Smooth muscle cell (in vitro differentiated cells): Measurements from ENCODE around the gene ZNF337. TPM values are rescaled to one million over a fixed set of nuclear protein-coding genes. Genes with fewer than 3 reads are reported as not detected.

ENCODE experiments used
- DNase-seq: peaks from one replicate; lab custom pipeline; 2025; ENCODE audit not compliant: unreplicated experiment; lab: John Stamatoyannopoulos, UW
- H2AFZ ChIP-seq: fragments of 200-600 bp; sonication (generic); 2 replicates; pipeline ENCODE4 v1.6.0; 2016; ENCODE audit warnings: antibody characterized with exemption, low read depth, mild to moderate bottlenecking
- H3F3A ChIP-seq: fragments of 200-600 bp; sonication (generic); 2 replicates; pipeline ENCODE4 v1.6.0; 2017; ENCODE audit warnings: antibody characterized with exemption, low read depth
- H3K27ac ChIP-seq: fragments of 200-600 bp; sonication (generic); 2 replicates; pipeline ENCODE4 v1.5.1; 2016; ENCODE audit warnings: low read depth, mild to moderate bottlenecking
- H3K27me3 ChIP-seq: fragments of 200-600 bp; sonication (generic); 2 replicates; pipeline ENCODE4 v1.6.1; 2016; ENCODE audit warnings: low read depth, mild to moderate bottlenecking
- H3K36me3 ChIP-seq: fragments of 200-600 bp; sonication (generic); 2 replicates; pipeline ENCODE4 v1.5.1; 2016; ENCODE audit warnings: low read depth
- H3K4me1 ChIP-seq: fragments of 200-600 bp; sonication (generic); 2 replicates; pipeline ENCODE4 v1.5.1; 2016; ENCODE audit warnings: low read depth
- H3K4me2 ChIP-seq: fragments of 200-600 bp; sonication (generic); 2 replicates; pipeline ENCODE4 v1.6.0; 2016; ENCODE audit warnings: mild to moderate bottlenecking
- H3K4me3 ChIP-seq: fragments of 200-600 bp; sonication (generic); 2 replicates; pipeline ENCODE4 v1.5.1; 2016; ENCODE audit warnings: mild to moderate bottlenecking
- H3K79me2 ChIP-seq: fragments of 200-600 bp; sonication (generic); 2 replicates; pipeline ENCODE4 v1.6.0; 2016; ENCODE audit warnings: low read depth, mild to moderate bottlenecking
- H3K9ac ChIP-seq: fragments of 200-600 bp; sonication (generic); 2 replicates; pipeline ENCODE4 v1.6.0; 2016; ENCODE audit warnings: low read depth
- H3K9me3 ChIP-seq: fragments of 200-600 bp; sonication (generic); replicated peaks from 2 replicates; pipeline ENCODE4 v1.5.1; 2016; ENCODE audit warnings: low read depth
- H4K20me1 ChIP-seq: fragments of 200-600 bp; sonication (generic); 2 replicates; pipeline ENCODE4 v1.6.0; 2016; ENCODE audit warnings: low read depth
- WGBS: methylation state at CpG from one replicate; pipeline ENCODE4 v1.1.7; 2016; ENCODE audit warnings: low lambda C conversion rate; 5-methylcytosine and 5-hydroxymethylcytosine counted together
- polyA plus RNA-seq: library from polyadenylated mRNA; unstranded; fragments of >200 nt; fragmentation: Nextera tagmentation; extraction: Ambion mirVana; gene quantifications from 2 replicates; pipeline ENCODE4 v1.2.1, GENCODE V29; 2016
- small RNA-seq: library from RNA; depleted of rRNA; stranded (forward); fragments of <200 nt; gene quantifications from one replicate; pipeline ENCODE3, GENCODE V24; 2014
- total RNA-seq: library from RNA; depleted of rRNA; stranded (reverse); fragments of >200 nt; gene quantifications from 2 replicates; pipeline ENCODE4 v1.2.3, GENCODE V29; 2014
- TF ChIP-seq, protein P1 (sequence below): fragments of 200-600 bp; sonication (generic); IDR thresholded peaks from 2 replicates; pipeline ENCODE4 v1.5.1; 2017; ENCODE audit warnings: borderline replicate concordance, mild to moderate bottlenecking, antibody characterized with exemption; ENCODE audit not compliant: insufficient read depth, poor library complexity, severe bottlenecking

ZNF337 gene
- total and polyA plus RNA-seq, 2 experiments from 2014 or later, result 5.1 to 13.3 TPM

GRCh38 chr20:25629816-25630499 lies 66.7 kb downstream of the ZNF337 start:
- Histone ChIP-seq H2AFZ (no peak overlapping the region), H3K36me3 (no peaks in the 10 kb centered on the region), H3K9me3 (no peaks in the 10 kb centered on the region), H3K27me3 (no peaks in the 10 kb centered on the region), H3K4me3 (no peak overlapping the region), H3K9ac (no peak overlapping the region), H3K4me2 (no peak overlapping the region), H4K20me1 (no peaks in the 10 kb centered on the region), H3K27ac (no peak overlapping the region), H3F3A (no peaks in the 10 kb centered on the region), H3K4me1 (no peaks in the 10 kb centered on the region), H3K79me2 (no peaks in the 10 kb centered on the region)
- WGBS, result 90% methylated on average over 8 of the region's 8 CpGs
- DNase-seq, result no peak
- TF ChIP-seq, protein P1, sequence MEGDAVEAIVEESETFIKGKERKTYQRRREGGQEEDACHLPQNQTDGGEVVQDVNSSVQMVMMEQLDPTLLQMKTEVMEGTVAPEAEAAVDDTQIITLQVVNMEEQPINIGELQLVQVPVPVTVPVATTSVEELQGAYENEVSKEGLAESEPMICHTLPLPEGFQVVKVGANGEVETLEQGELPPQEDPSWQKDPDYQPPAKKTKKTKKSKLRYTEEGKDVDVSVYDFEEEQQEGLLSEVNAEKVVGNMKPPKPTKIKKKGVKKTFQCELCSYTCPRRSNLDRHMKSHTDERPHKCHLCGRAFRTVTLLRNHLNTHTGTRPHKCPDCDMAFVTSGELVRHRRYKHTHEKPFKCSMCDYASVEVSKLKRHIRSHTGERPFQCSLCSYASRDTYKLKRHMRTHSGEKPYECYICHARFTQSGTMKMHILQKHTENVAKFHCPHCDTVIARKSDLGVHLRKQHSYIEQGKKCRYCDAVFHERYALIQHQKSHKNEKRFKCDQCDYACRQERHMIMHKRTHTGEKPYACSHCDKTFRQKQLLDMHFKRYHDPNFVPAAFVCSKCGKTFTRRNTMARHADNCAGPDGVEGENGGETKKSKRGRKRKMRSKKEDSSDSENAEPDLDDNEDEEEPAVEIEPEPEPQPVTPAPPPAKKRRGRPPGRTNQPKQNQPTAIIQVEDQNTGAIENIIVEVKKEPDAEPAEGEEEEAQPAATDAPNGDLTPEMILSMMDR, result no peak

DNA sequence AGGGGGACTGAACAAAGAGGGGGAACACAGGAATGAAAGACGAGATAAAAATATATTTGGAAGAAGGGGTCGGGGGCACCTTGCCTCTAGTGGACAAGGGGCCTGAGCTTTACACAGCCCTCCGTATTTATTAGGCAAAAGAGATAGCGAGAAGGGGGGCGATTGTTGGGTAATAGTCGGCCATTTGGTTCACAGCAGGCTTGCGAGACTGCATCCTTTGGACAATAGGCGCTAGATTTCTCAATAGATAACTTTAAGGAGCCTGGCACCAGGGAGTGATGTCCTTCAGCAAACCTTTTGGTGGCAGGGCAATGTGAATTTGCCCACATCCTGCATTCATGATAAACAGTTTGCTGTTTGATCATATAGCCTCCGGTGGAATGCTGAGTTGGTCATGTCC lies 69.9 kb downstream of the ZNF337 start:
- TF ChIP-seq, protein P1, result no peak
- Histone ChIP-seq H3F3A (no peaks in the 10 kb centered on the region), H2AFZ (no peak overlapping the region), H3K4me2 (no peak overlapping the region), H4K20me1 (peaks cover 9% of the 10 kb centered on the region), H3K27me3 (no peaks in the 10 kb centered on the region), H3K36me3 (no peaks in the 10 kb centered on the region), H3K9ac (no peak overlapping the region), H3K4me3 (no peak overlapping the region), H3K9me3 (no peaks in the 10 kb centered on the region), H3K27ac (no peak overlapping the region), H3K4me1 (peaks cover 11% of the 10 kb centered on the region), H3K79me2 (peaks cover 16% of the 10 kb centered on the region)
- 87% methylated on average over 9 of the region's 9 CpGs for WGBS
- DNase-seq, result no peak

DNA sequence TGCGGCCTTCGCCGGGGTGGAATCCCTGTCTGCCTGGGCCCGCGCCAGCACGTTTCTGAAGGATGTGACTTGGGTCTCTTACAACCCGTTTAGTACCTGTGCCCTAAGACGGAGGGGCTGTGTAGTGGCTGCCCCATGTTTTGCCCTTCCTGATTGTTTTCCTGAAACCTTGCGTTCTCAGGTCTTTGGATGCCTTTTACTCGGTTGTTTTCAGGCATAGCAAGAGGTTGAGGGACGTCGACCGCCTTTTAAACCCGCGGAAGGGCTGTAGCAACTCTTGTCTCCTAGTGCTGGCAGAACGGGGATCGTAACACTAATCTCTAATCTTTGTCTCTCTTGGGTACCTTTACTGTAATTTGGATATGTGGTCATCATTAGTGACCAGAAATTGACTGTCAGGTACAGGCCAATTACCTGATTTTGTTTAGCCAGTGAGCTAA lies 72.1 kb downstream of the ZNF337 start:
- peak overlapping the region; percentile 91 for H3K9ac ChIP-seq
- peak overlapping the region; percentile 89 for H3K4me2 ChIP-seq
- H3K9me3 ChIP-seq, result no peaks in the 10 kb centered on the region
- H3K27me3 ChIP-seq, result no peaks in the 10 kb centered on the region
- H4K20me1 ChIP-seq, result peaks cover 28% of the 10 kb centered on the region
- peaks cover 37% of the 10 kb centered on the region for H3K79me2 ChIP-seq
- H3K4me3 ChIP-seq, result peak overlapping the region; percentile 93
- TF ChIP-seq, protein P1, result no peak
- H2AFZ ChIP-seq, result peak overlapping the region; percentile 97
- WGBS, result 41% methylated on average over 17 of the region's 17 CpGs
- H3K27ac ChIP-seq, result peak overlapping the region; percentile 94
- DNase-seq, result no peak
- no peaks in the 10 kb centered on the region for H3K36me3 ChIP-seq
- H3F3A ChIP-seq, result no peaks in the 10 kb centered on the region
- H3K4me1 ChIP-seq, result peaks cover 11% of the 10 kb centered on the region

Small RNA genes lying within 50 kb of the gene (small RNA-seq; reads per million reads assigned to genes)
- not detected for gene RN7SL594P

Other genes with a start within 250 kb of the ZNF337 start
- gene NINL, start 111.3 kb downstream of the ZNF337 start, total RNA-seq, result 12.2 and 13.9 TPM in 2 replicates
- 10.7 and 15.0 TPM in 2 replicates for gene NINL, start 111.3 kb downstream of the ZNF337 start, polyA plus RNA-seq
- 4.6 and 6.5 TPM in 2 replicates for gene NANP, start 72.8 kb downstream of the ZNF337 start, total RNA-seq
- gene NANP, start 72.8 kb downstream of the ZNF337 start, polyA plus RNA-seq, result 3.4 and 3.6 TPM in 2 replicates